Testis (tissue), 3 donors: ENCODE results near the gene PGBD1. TPM values are rescaled to one million over a fixed set of nuclear protein-coding genes. Genes with fewer than 3 reads are reported as not detected.

Source experiments
- DNase-seq: peaks from one replicate; pipeline ENCODE4 v3.0.0-alpha.2; 2019
- H3K27ac ChIP-seq, 2 donors: fragments of 200-600 bp; sonication (generic); one replicate each; pipeline ENCODE4 v1.5.1; 2019
- H3K27me3 ChIP-seq: fragments of 200-600 bp; sonication (generic); one replicate; pipeline ENCODE4 v1.5.1; 2019
- H3K36me3 ChIP-seq: fragments of 200-600 bp; sonication (generic); one replicate; pipeline ENCODE4 v1.5.1; 2017; ENCODE audit warnings: low read depth; ENCODE audit errors: missing control alignments
- H3K4me1 ChIP-seq: fragments of 200-600 bp; sonication (generic); one replicate; pipeline ENCODE4 v1.5.1; 2019
- H3K4me3 ChIP-seq, 2 donors: fragments of 200-600 bp; sonication (generic); one replicate each; pipeline ENCODE4 v1.5.1; 2017 to 2019
- H3K9me3 ChIP-seq: fragments of 200-600 bp; sonication (generic); one replicate; pipeline ENCODE4 v1.5.1; 2017
- POLR2A ChIP-seq: fragments of 450-650 bp; IDR thresholded peaks from one replicate; pipeline ENCODE4 v1.6.1; 2017; ENCODE audit warnings: antibody characterized with exemption, mild to moderate bottlenecking, moderate library complexity
- WGBS, 2 donors: methylation state at CpG; one replicate each; pipeline ENCODE4 v1.1.5; 2018; 5-methylcytosine and 5-hydroxymethylcytosine counted together
- intact Hi-C: fragments of 100-400 bp; cut with DNase I; formaldehyde crosslinking; loops from one replicate; pipeline ENCODE4 v1.15.1; 2023; ENCODE audit warnings: low total_unique reads
- polyA plus RNA-seq: library from polyadenylated mRNA; stranded (reverse); fragments of 350-450 nt; fragmentation: Illumina TruSeq; extraction: RNeasy Lipid Tissue Mini Kit (QIAGEN cat#74804); gene quantifications from one replicate; pipeline ENCODE4 v1.2.3, GENCODE V29; 2014; ENCODE audit warnings: low read depth, low replicate concordance; ENCODE audit not compliant: insufficient read depth
- total RNA-seq, 2 donors: library from RNA; depleted of rRNA; stranded (reverse); fragments of >200 nt; gene quantifications; one replicate each; pipeline ENCODE4 v1.2.3, GENCODE V29; 2016
- TF ChIP-seq, protein P1 (sequence below), 3 experiments: fragments of 450-650 bp in 2 of 3; fragments of 200-600 bp in 1 of 3; sonication (generic) in 1 of 3; IDR thresholded peaks; one replicate each; pipeline ENCODE4 v1.5.1; 2016 to 2019; ENCODE audit warnings: antibody characterized with exemption in 3 of 3, mild to moderate bottlenecking in 2 of 3, moderate library complexity in 1 of 3

PGBD1 gene
- total and polyA plus RNA-seq, 3 donors from 2014 or later, result 4.8 to 6.9 (median 6.1) TPM

DNA sequence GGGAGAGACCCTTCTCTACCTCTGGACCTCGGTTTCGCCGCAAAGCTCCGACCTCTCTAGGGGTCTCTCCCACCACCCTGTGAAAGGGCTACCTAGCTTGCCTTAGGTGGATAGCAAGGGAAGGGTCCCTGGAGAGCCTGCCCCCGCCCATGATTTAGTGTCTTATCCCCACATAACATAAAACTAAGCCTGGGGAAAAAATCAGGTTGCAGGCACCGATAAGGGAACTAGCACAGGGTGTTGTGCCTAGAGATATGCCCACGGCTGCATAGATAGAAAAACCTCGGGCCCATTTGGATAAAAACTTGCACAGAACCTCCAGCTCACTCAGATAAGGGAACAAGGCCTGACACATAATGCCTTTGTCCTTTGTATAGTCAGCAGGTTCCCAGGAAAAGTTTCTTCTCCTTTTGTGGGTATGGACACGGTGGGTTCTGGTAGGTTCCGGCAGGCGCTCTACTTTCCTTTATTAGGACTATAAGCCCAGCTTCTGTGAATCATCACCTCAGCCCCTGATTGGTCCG lies 53.7 kb downstream of the PGBD1 start:
- 17 to 18% methylated on average over 12 of the region's 12 CpGs for WGBS, 2 donors
- peak; percentile 28 for DNase-seq
- peak overlapping the region; percentile 92 to 93 for H3K27ac ChIP-seq
- intact Hi-C loops, result loop anchor here (5.0 kb wide), 1 partner anchor 253 kb away; the partner anchor contains the start of gene ZNF165
- H3K4me1 ChIP-seq, result peaks cover 15% of the 10 kb centered on the region
- peak overlapping the region; percentile 59 to 70 for H3K4me3 ChIP-seq
- no peaks in the 10 kb centered on the region for H3K36me3 ChIP-seq
- no peaks in the 10 kb centered on the region for H3K27me3 ChIP-seq
- no peaks in the 10 kb centered on the region for H3K9me3 ChIP-seq
- no peak for TF ChIP-seq POLR2A
- TF ChIP-seq, protein P1, sequence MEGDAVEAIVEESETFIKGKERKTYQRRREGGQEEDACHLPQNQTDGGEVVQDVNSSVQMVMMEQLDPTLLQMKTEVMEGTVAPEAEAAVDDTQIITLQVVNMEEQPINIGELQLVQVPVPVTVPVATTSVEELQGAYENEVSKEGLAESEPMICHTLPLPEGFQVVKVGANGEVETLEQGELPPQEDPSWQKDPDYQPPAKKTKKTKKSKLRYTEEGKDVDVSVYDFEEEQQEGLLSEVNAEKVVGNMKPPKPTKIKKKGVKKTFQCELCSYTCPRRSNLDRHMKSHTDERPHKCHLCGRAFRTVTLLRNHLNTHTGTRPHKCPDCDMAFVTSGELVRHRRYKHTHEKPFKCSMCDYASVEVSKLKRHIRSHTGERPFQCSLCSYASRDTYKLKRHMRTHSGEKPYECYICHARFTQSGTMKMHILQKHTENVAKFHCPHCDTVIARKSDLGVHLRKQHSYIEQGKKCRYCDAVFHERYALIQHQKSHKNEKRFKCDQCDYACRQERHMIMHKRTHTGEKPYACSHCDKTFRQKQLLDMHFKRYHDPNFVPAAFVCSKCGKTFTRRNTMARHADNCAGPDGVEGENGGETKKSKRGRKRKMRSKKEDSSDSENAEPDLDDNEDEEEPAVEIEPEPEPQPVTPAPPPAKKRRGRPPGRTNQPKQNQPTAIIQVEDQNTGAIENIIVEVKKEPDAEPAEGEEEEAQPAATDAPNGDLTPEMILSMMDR (IDR thresholded peaks at IDR 0.05), result no peak

DNA sequence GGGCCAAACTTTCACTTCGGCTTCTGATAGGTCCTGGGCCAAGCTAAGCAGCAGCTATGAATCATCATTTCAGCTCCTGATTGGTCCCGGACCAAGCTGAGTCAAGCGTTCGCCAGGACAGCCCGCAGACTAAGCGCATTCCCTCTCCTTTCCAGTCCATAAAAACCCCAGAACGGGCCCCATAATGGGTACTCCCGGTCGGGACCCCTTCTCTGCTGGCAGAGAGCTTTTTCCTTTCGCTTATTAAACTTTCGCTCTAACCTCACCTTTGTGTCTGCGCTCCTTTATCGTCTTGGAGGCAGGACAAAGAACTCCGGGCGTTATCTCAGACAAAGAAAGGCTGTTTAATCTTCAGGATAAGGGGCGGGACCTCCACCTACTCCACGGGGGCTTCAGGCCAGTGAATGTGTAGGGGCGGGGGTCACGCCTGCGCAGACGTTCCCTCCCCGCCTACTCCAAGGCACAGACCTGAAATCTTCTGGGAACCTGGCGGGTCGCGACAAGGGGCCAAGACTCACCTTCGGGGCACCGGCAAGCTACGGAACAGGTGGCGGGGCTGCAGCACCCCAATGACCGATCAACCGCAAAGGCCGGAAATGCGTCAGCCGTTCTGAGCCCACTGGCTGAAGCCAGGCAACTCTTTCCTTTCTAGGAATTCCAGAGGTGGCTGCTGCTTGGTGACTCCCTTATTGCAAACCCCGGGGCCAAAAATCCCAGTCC lies 54.4 kb downstream of the PGBD1 start, which contains the start of gene ZSCAN31:
Gene ZSCAN31, minus strand, starts transcription at position 585 of the 720 bp plus-strand sequence. CDS start 6,465 bp downstream, outside the sequence.
- intact Hi-C loops, result loop anchor here (5.0 kb wide), 1 partner anchor 253 kb away; the partner anchor contains the start of gene ZNF165
- Histone ChIP-seq H3K27me3 (no peaks in the 10 kb centered on the region), H3K4me3 (peak within 1 kb of the TSS; percentile 59 to 70), H3K36me3 (no peaks in the 10 kb centered on the region), H3K4me1 (peaks cover 15% of the 10 kb centered on the region), H3K27ac (peak within 1 kb of the TSS; percentile 92 to 93), H3K9me3 (no peaks in the 10 kb centered on the region)
- WGBS, 2 donors, result 0% methylated on average over 29 to 35 of the region's 35 CpGs
- peak; percentile 99 for DNase-seq
- peak; percentile 4 for TF ChIP-seq POLR2A
- TF ChIP-seq, protein P1 (IDR thresholded peaks at IDR 0.05), result no peak

DNA sequence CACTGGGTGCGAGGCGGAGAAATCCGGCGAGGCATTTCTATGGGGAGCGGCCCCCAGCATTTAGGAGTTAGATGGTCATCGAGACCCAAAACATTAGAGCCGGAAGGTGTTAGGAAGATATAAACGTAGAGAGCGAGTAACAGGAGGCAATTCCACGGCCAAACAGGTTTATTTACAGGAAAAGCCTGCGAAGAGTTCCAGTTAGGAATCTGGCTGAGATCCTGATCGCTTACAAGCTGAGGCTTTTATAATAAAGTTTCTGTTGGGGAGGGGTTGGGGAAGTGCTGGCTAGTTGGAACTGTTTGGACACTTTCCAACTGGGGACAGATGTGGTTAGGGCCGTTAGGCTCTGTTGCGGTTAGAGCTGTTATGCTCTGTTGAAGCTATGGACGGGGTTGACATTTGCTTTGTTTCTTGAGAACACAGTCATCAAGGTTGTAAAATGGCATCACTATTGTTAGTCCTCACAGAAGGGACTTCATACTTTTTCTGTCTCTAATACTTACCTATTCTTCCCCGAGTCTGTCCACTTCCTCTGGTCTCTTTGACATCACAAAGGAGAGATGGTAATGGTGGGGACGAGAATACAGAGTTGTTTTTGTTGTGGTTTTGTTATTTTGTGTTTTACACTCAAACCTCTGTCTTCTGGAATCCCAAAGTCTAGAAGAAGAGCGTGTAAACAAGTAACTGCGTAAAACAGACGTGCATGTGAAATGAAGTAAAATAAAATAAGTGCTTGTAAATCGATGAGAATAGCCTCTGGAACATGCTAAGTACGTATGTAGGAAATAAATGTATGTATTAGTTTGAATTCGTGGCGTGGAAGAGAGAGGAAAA lies 55.1 kb downstream of the PGBD1 start:
- intact Hi-C loops, result loop anchor here (5.0 kb wide), 1 partner anchor 254 kb away; the partner anchor contains the start of gene ZNF165
- WGBS, 2 donors, result 6 to 10% methylated on average over 24 of the region's 24 CpGs

DNA sequence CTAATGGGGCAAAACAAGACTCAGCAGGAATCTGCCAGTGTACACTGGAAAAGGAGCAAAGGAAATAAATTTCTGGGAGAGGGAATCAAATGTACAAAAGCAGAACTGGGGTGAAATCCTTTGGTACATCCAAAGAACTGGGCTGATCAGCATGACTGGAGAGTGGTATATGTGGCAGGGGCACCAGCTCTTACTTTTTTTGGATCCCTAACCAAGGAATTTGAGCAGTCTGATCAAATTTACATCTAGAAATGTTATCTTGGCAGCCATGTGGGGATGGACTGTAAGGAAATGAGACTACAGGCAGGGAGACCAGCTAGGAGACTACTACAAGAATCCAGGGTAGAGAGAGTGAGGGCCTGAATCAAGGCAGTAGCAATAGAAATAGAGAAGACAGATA lies 55.7 kb downstream of the PGBD1 start:
- intact Hi-C loops, result loop anchor here (5.0 kb wide), 1 partner anchor 255 kb away; the partner anchor contains the start of gene ZNF165
- no peak for DNase-seq
- no peaks in the 10 kb centered on the region for H3K36me3 ChIP-seq

More for the DNA sequence above, 55.1 kb downstream of the PGBD1 start:
- Histone ChIP-seq H3K4me3 (peak overlapping the region; percentile 59 to 70), H3K27me3 (no peaks in the 10 kb centered on the region), H3K36me3 (no peaks in the 10 kb centered on the region), H3K9me3 (no peaks in the 10 kb centered on the region), H3K4me1 (peaks cover 15% of the 10 kb centered on the region), H3K27ac (peak overlapping the region; percentile 92 to 93)
- peak; percentile 51 for DNase-seq
- no peak for TF ChIP-seq POLR2A
- TF ChIP-seq, protein P1 (IDR thresholded peaks at IDR 0.05), result no peak

More for the DNA sequence above, 55.7 kb downstream of the PGBD1 start:
- Histone ChIP-seq H3K27ac (peak overlapping the region; percentile 92 to 93), H3K4me3 (peak overlapping the region in 1 of 2 donors; percentile 70), H3K4me1 (peaks cover 15% of the 10 kb centered on the region), H3K27me3 (no peaks in the 10 kb centered on the region), H3K9me3 (no peaks in the 10 kb centered on the region)
- no peak for TF ChIP-seq POLR2A
- TF ChIP-seq, protein P1 (IDR thresholded peaks at IDR 0.05), result no peak
